ENCODE data around the gene ABHD12. TPM values are rescaled to one million over a fixed set of nuclear protein-coding genes. Genes with fewer than 3 reads are reported as not detected.
A peak's percentile ranks its signal among the peaks of the same experiment; 100 is the strongest.

ABHD12 gene
- total RNA-seq, 3 donors from 2014 or later, result 21.9 to 22.6 (median 22.3) TPM

DNA sequence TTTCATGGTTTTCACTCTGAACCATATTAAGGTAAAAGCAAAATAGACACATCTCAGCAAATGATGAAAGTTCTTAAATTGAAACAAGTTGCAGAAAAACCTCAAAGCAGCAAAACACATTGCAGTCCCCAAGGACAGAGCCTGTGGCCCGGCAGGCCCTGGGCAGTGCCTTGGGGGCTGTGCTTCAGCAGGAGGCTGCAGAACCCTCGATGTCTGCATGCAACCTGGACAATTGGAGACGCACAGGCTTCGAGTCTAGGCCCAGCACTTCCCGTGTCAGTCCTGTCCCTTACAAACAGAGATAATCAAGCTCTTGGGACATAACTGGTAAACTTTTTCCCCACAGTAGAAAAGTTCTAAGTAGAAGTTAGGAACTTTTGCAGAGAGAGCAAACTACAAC is 133.5 kb downstream of the ABHD12 start:
- peaks cover 21% of the 10 kb centered on the region for H3K4me1 Mint-ChIP-seq (ENCODE audit: low read depth)
- no peak for DNase-seq
- peaks cover 24% of the 10 kb centered on the region for H3K36me3 Mint-ChIP-seq (ENCODE audit: insufficient read depth)
- no peak overlapping the region for H3K4me3 Mint-ChIP-seq
- peaks cover 4% of the 10 kb centered on the region for H3K9me3 Mint-ChIP-seq
- no peaks in the 10 kb centered on the region for H3K27me3 Mint-ChIP-seq (ENCODE audit: low read depth)
- ATAC-seq, result no peak

DNA sequence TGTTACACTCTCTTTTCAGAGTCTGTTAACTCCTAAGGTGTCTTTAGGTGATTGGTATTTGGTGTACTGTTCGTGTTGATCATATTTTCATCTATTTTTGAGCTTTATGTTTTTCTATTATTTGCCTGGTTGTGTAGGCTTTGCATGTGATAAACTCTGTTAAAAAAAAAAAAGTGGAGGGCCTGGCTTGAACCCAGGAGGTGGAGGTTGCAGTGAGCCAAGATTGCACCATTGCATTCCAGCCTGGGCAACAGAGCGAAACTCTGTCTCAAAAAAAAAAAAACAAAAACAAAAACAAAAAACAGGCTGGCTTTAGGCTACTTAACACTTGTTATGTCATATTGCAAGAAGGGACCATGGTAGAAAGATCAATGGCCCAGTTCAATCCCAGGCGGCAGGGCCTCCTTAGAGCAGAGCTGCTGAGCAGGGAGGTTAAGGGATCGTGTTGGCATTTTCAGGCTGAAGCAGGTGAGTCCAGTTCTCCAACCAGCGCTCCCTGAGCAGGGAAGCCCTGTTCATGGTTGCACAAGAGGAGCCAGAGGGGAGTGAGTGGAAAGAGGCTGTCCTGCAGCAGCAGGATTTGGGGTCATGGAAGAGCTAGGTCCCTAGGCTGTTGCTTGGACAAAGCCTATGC is 134.3 kb downstream of the ABHD12 start:
- no peaks in the 10 kb centered on the region for H3K9me3 Mint-ChIP-seq

DNA sequence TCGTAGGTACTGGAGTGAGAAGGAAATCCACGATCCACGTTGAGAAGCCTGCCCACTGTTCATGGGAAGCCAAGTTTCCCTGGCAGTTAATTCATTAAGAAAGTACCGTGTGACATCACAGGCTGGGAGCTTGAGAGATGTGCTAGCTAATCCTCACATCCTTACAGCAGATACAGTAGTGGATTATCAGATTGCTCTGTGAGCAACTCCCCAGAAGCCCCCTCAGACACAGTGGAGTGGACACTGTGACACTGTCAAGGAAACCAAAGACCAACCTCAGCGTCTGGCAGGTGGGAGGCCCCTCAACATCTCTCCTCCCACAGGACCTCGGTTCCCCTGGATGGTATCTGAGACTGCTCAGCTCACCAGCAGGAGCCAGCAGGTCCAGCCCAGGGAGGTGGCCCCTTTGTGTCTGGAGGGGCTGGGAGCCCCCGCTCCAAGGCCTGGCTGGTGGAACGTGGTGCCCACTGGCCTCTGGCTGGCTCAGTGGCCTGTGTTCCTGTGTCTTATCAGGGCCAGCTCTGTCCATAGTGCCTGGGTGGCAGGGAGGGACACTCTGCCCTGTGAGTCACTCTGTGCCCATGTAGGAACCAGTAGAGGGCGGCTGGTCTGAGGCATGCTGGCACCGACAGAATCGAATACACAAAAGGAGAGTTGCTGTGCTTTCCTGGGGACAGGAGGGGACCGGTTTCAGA is 135.5 kb downstream of the ABHD12 start:
- H3K9me3 Mint-ChIP-seq, result no peaks in the 10 kb centered on the region
- ATAC-seq (no peak), DNase-seq (no peak)
- H3K27me3 Mint-ChIP-seq (ENCODE audit: low read depth), result no peaks in the 10 kb centered on the region
- H3K4me3 Mint-ChIP-seq, result no peak overlapping the region
- H3K4me1 Mint-ChIP-seq (ENCODE audit: low read depth), result peaks cover 37% of the 10 kb centered on the region
- H3K36me3 Mint-ChIP-seq (ENCODE audit: insufficient read depth), result peaks cover 12% of the 10 kb centered on the region

More for the DNA sequence above, 134.3 kb downstream of the ABHD12 start:
- Mint-ChIP-seq H3K27me3 (ENCODE audit: low read depth) (no peaks in the 10 kb centered on the region), H3K4me3 (no peak overlapping the region), H3K36me3 (ENCODE audit: insufficient read depth) (peaks cover 19% of the 10 kb centered on the region), H3K4me1 (ENCODE audit: low read depth) (peaks cover 25% of the 10 kb centered on the region)
- DNase-seq, result no peak
- no peak for ATAC-seq

- ATAC-seq (no peak), DNase-seq (no peak)
- H3K4me3 Mint-ChIP-seq, result no peak overlapping the region
- no peaks in the 10 kb centered on the region for H3K9me3 Mint-ChIP-seq
- no peaks in the 10 kb centered on the region for H3K27me3 Mint-ChIP-seq (ENCODE audit: low read depth)
- H3K36me3 Mint-ChIP-seq (ENCODE audit: insufficient read depth), result peaks cover 8% of the 10 kb centered on the region
- peaks cover 36% of the 10 kb centered on the region for H3K4me1 Mint-ChIP-seq (ENCODE audit: low read depth)
Observed at GRCh38 chr20:25254571-25254970, 136.1 kb downstream of the ABHD12 start.

- Mint-ChIP-seq H3K27me3 (ENCODE audit: low read depth) (no peaks in the 10 kb centered on the region), H3K4me3 (no peak overlapping the region), H3K36me3 (ENCODE audit: insufficient read depth) (peaks cover 6% of the 10 kb centered on the region), H3K4me1 (ENCODE audit: low read depth) (peaks cover 36% of the 10 kb centered on the region), H3K9me3 (no peaks in the 10 kb centered on the region)
- DNase-seq, result no peak
- ATAC-seq, result no peak
Observed at GRCh38 chr20:25253606-25254275, 136.9 kb downstream of the ABHD12 start.

DNA sequence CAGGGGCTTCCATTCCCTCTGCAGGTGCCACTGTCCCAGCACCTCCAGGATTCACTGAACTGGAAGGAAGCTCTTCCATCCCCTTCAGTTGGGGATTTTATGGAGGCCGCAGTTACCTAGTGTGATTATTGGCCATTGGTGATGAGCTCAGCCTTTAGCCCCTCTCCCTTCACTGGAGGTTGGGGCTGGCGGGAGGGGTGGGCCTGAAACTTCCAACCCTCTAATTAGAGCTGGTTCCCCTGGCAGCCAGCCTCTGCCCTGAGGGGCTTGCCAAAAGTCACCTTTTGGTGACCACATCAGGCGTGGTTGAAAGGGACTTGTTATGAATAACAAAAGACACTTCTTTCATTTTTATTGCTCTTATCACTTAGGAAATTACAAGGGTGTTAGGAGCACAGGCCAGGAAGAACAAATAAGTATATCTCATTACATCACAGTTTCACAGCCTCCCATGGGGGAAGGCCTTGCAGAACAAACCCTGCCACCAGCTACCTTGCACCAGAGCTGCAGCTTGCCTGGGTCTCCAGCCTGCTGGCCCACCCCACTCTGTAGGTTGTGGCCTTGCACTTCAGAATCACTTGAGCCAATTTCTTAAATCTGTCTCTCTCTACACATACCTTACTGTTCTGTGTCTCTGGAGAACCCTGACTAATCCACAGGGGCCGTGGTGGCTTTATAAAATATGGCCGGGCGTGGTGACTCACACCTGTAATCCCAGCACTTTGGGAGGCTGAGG is 137.8 kb downstream of the ABHD12 start:
- Mint-ChIP-seq H3K4me3 (no peak overlapping the region), H3K36me3 (ENCODE audit: insufficient read depth) (peaks cover 4% of the 10 kb centered on the region), H3K27me3 (ENCODE audit: low read depth) (no peaks in the 10 kb centered on the region), H3K4me1 (ENCODE audit: low read depth) (peaks cover 36% of the 10 kb centered on the region), H3K9me3 (no peaks in the 10 kb centered on the region)
- ATAC-seq (no peak), DNase-seq (no peak)

- no peak overlapping the region for H3K4me3 Mint-ChIP-seq
- H3K27me3 Mint-ChIP-seq (ENCODE audit: low read depth), result no peaks in the 10 kb centered on the region
- ATAC-seq (no peak), DNase-seq (no peak)
- peaks cover 35% of the 10 kb centered on the region for H3K4me1 Mint-ChIP-seq (ENCODE audit: low read depth)
- no peaks in the 10 kb centered on the region for H3K9me3 Mint-ChIP-seq
- H3K36me3 Mint-ChIP-seq (ENCODE audit: insufficient read depth), result peaks cover 4% of the 10 kb centered on the region
Observed at GRCh38 chr20:25252230-25252651, 138.4 kb downstream of the ABHD12 start.

DNA sequence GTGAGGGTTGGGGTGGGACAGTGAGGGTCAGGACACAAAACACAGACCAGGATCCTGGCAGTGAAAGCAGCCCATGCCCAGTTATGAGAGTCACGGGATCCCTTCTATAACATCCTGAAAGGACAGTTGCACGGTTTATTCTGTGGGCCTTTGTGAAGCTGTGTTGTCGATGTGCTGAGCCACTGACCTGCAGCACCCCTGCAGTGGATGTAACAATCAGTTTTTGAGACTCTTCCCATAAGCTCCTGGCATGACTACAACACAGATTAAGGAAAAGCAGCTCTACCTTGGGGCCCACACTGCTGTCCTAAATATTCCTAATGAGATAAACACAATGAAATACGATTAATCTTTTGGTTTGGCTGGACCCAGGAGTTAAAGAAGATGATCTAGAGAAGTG is 139.1 kb downstream of the ABHD12 start:
- no peaks in the 10 kb centered on the region for H3K9me3 Mint-ChIP-seq
- ATAC-seq (no peak), DNase-seq (no peak)
- H3K4me3 Mint-ChIP-seq, result no peak overlapping the region
- peaks cover 4% of the 10 kb centered on the region for H3K36me3 Mint-ChIP-seq (ENCODE audit: insufficient read depth)
- no peaks in the 10 kb centered on the region for H3K27me3 Mint-ChIP-seq (ENCODE audit: low read depth)
- peaks cover 42% of the 10 kb centered on the region for H3K4me1 Mint-ChIP-seq (ENCODE audit: low read depth)

DNA sequence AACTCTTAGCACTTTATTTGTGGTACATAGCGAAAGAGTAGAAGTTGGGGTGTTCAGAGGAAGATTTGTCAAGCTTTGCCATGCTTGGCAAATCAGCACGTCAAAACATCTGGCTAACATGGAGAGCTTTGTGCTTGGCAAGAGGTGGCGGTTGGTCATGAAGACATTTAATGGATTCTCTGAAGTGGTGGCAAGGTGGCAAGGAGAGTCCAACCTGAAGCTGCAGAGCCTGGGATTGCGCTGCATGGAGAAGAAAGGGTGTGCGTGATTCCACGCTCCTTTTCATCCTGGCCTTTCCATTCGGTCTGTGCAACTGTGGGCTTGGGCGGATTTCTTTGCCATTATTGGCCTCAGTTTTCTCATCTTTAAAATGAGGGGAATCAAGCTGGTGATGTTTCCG is 139.6 kb downstream of the ABHD12 start:
- no peak for DNase-seq
- Mint-ChIP-seq H3K36me3 (ENCODE audit: insufficient read depth) (peaks cover 4% of the 10 kb centered on the region), H3K9me3 (no peaks in the 10 kb centered on the region), H3K4me3 (no peak overlapping the region), H3K4me1 (ENCODE audit: low read depth) (peaks cover 47% of the 10 kb centered on the region), H3K27me3 (ENCODE audit: low read depth) (no peaks in the 10 kb centered on the region)
- ATAC-seq, result no peak

GRCh38 chr20:25250508-25250907 is 140.1 kb downstream of the ABHD12 start:
- Mint-ChIP-seq H3K36me3 (ENCODE audit: insufficient read depth) (peaks cover 4% of the 10 kb centered on the region), H3K4me3 (peak overlapping the region; percentile 88), H3K27me3 (ENCODE audit: low read depth) (no peaks in the 10 kb centered on the region), H3K9me3 (no peaks in the 10 kb centered on the region), H3K4me1 (ENCODE audit: low read depth) (peaks cover 47% of the 10 kb centered on the region)
- DNase-seq (no peak), ATAC-seq (no peak)

Other genes with a start within 250 kb of the ABHD12 start
- gene ENTPD6, start 195.1 kb downstream of the ABHD12 start, total RNA-seq, result 10 to 100 TPM; 43.4 to 51.2 (median 47.1) TPM
- 10 to 100 TPM; 32.5 to 37.6 (median 34.6) TPM for gene PYGB, start 142.8 kb downstream of the ABHD12 start, total RNA-seq
- 10 to 100 TPM; 15.3 to 25.4 (median 18.3) TPM for gene GINS1, start 16.8 kb upstream of the ABHD12 start, total RNA-seq
- gene NINL, start 194.7 kb upstream of the ABHD12 start, total RNA-seq, result under 1 TPM; 0.61 to 0.71 (median 0.66) TPM
- gene NANP, start 233.2 kb upstream of the ABHD12 start, total RNA-seq, result 1 to 10 TPM; 6.7 to 7.8 (median 7.5) TPM